Natural killer cell (primary cell): Measurements from ENCODE around the gene ACTRT2. TPM values are rescaled to one million over a fixed set of nuclear protein-coding genes. Genes with fewer than 3 reads are reported as not detected.

Source experiments
- ATAC-seq, 3 donors: fragments of 150-1000 bp in 2 of 3; fragments of 200-7000 bp in 1 of 3; cut with Tn5 transposase; 1 replicate in 1 of 3; 2 replicates in 2 of 3; pipeline ENCODE4 v1.10.0; 2021; ENCODE audit warnings: mild to moderate bottlenecking in 2 of 3, moderate library complexity in 2 of 3
- DNase-seq, 2 donors: peaks; one replicate each; pipeline versions ENCODE4 v3.0.0 to v3.0.0-alpha.2; 2013 to 2021; ENCODE audit warnings: mixed read lengths in 1 of 2
- H3K27ac ChIP-seq: one replicate; pipeline ENCODE4 v1.5.1; 2013; ENCODE audit warnings: mild to moderate bottlenecking, low read length
- H3K27me3 ChIP-seq: one replicate; pipeline ENCODE4 v1.6.1; 2013; ENCODE audit warnings: low read length; ENCODE audit not compliant: control insufficient read depth, insufficient read depth
- H3K36me3 ChIP-seq: one replicate; pipeline ENCODE4 v1.6.1; 2013; ENCODE audit warnings: low read length; ENCODE audit not compliant: control insufficient read depth, insufficient read depth
- H3K4me1 ChIP-seq: one replicate; pipeline ENCODE4 v1.6.1; 2013; ENCODE audit warnings: low read length; ENCODE audit not compliant: control insufficient read depth, insufficient read depth
- H3K4me3 ChIP-seq: one replicate; pipeline ENCODE4 v1.5.1; 2013; ENCODE audit warnings: low read length
- H3K9me3 ChIP-seq: one replicate; pipeline ENCODE4 v1.6.1; 2013; ENCODE audit warnings: low read length; ENCODE audit not compliant: control insufficient read depth, insufficient read depth
- H3K27ac Mint-ChIP-seq, 2 donors: one replicate each; pipeline ENCODE4 v1.8.0; 2022; ENCODE audit warnings: mild to moderate bottlenecking in 2 of 2, mixed read lengths in 2 of 2, moderate library complexity in 1 of 2
- H3K27me3 Mint-ChIP-seq, 2 donors: one replicate each; pipeline ENCODE4 v1.8.0; 2022; ENCODE audit warnings: low read depth in 2 of 2, mixed read lengths in 2 of 2
- H3K36me3 Mint-ChIP-seq: one replicate; pipeline ENCODE4 v1.8.0; 2022; ENCODE audit warnings: mixed read lengths
- H3K4me1 Mint-ChIP-seq, 2 donors: one replicate each; pipeline ENCODE4 v1.8.0; 2022; ENCODE audit warnings: mixed read lengths in 2 of 2
- H3K4me3 Mint-ChIP-seq: one replicate; pipeline ENCODE4 v1.8.0; 2022; ENCODE audit warnings: mild to moderate bottlenecking, moderate library complexity, mixed read lengths
- H3K9me3 Mint-ChIP-seq, 2 donors: one replicate each; pipeline ENCODE4 v1.8.0; 2022; ENCODE audit warnings: mixed read lengths in 2 of 2
- CTCF ChIP-seq: fragments of 200-600 bp; IDR thresholded peaks from one replicate; pipeline ENCODE4 v1.8.0; 2022; ENCODE audit warnings: antibody characterized with exemption
- WGBS: methylation state at CpG from one replicate; pipeline ENCODE4 v1.1.7; 2013; ENCODE audit warnings: missing lambda C conversion rate; ENCODE audit not compliant: insufficient coverage; 5-methylcytosine and 5-hydroxymethylcytosine counted together
- intact Hi-C: fragments of 100-400 bp; cut with micrococcal nuclease; formaldehyde crosslinking; loops from one replicate; pipeline ENCODE4 v1.14.2; 2022
- total RNA-seq, 4 donors: library from RNA; stranded (reverse); fragments of 120-200 nt in 1 of 4; gene quantifications; one replicate each; pipeline versions ENCODE4 v1.2.3 to v1.2.4, GENCODE V29; 2013 to 2022

The ACTRT2 gene
- total RNA-seq, 3 donors from 2014 or later (not counting 1 experiment from before 2014, with no cell fraction given), result not detected

GRCh38 chr1:3049905-3050304, 28.6 kb downstream of the ACTRT2 start:
- ATAC-seq (no peak), DNase-seq (no peak)
- WGBS, result 83% methylated on average over 2 of the region's 2 CpGs
- Mint-ChIP-seq H3K4me3 (no peak overlapping the region), H3K9me3 (peaks cover 2 to 4% of the 10 kb centered on the region in 2 donors), H3K36me3 (no peaks in the 10 kb centered on the region), H3K4me1 (no peaks in the 10 kb centered on the region), H3K27me3 (peaks cover 9% of the 10 kb centered on the region in 2 donors), H3K27ac (no peak overlapping the region)
- no peaks in the 10 kb centered on the region for H3K36me3 ChIP-seq
- H3K27me3 ChIP-seq, result no peaks in the 10 kb centered on the region
- no peak overlapping the region for H3K27ac ChIP-seq
- H3K9me3 ChIP-seq, result no peaks in the 10 kb centered on the region
- H3K4me3 ChIP-seq, result no peak overlapping the region
- TF ChIP-seq CTCF, result no peak
- intact Hi-C loops, result no loop called here
- H3K4me1 ChIP-seq, result no peaks in the 10 kb centered on the region

- no peak for TF ChIP-seq CTCF
- DNase-seq, result no peak
- Histone ChIP-seq H3K36me3 (no peaks in the 10 kb centered on the region), H3K27me3 (no peaks in the 10 kb centered on the region), H3K27ac (no peak overlapping the region), H3K4me1 (no peaks in the 10 kb centered on the region), H3K4me3 (no peak overlapping the region), H3K9me3 (no peaks in the 10 kb centered on the region)
- ATAC-seq, result no peak
- H3K36me3 Mint-ChIP-seq, result no peaks in the 10 kb centered on the region
- no peak overlapping the region for H3K4me3 Mint-ChIP-seq
- H3K27me3 Mint-ChIP-seq, result peaks cover 9% of the 10 kb centered on the region in 2 donors
- no peaks in the 10 kb centered on the region for H3K4me1 Mint-ChIP-seq
- no peak overlapping the region for H3K27ac Mint-ChIP-seq
- peaks cover 2 to 4% of the 10 kb centered on the region in 2 donors for H3K9me3 Mint-ChIP-seq
- intact Hi-C loops, result no loop called here
These were observed 29.3 kb downstream of the ACTRT2 start for GRCh38 chr1:3050603-3051002.

- H3K4me3 Mint-ChIP-seq, result no peak overlapping the region
- no peak overlapping the region for H3K27ac ChIP-seq
- intact Hi-C loops, result no loop called here
- H3K27ac Mint-ChIP-seq, result no peak overlapping the region
- H3K9me3 Mint-ChIP-seq, result peaks cover 2 to 4% of the 10 kb centered on the region in 2 donors
- no peaks in the 10 kb centered on the region for H3K36me3 Mint-ChIP-seq
- H3K36me3 ChIP-seq, result no peaks in the 10 kb centered on the region
- DNase-seq, result no peak
- no peak for ATAC-seq
- H3K4me1 Mint-ChIP-seq, result no peaks in the 10 kb centered on the region
- WGBS, result 88% methylated on average over 3 of the region's 3 CpGs
- H3K4me1 ChIP-seq, result no peaks in the 10 kb centered on the region
- H3K9me3 ChIP-seq, result no peaks in the 10 kb centered on the region
- H3K4me3 ChIP-seq, result no peak overlapping the region
- TF ChIP-seq CTCF, result no peak
- H3K27me3 Mint-ChIP-seq, result peaks cover 5 to 9% of the 10 kb centered on the region in 2 donors
- no peaks in the 10 kb centered on the region for H3K27me3 ChIP-seq
These were observed 30.3 kb downstream of the ACTRT2 start for GRCh38 chr1:3051270-3052268.
